Trophoblast cell (in vitro differentiated cells and primary cell): ENCODE measurements around the gene EVI5L.
A peak's percentile ranks its signal among the peaks of the same experiment; 100 is the strongest.

Experiments
- DNase-seq, 2 donors: peaks; one replicate each; pipeline ENCODE4 v3.0.0-alpha.2; 2016
- H2AFZ ChIP-seq: 2 replicates; pipeline ENCODE4 v1.6.1; 2013; ENCODE audit warnings: low read length, moderate library complexity, mild to moderate bottlenecking; ENCODE audit not compliant: insufficient read depth, poor library complexity
- H2AK5ac ChIP-seq: 2 replicates; pipeline ENCODE4 v1.6.1; 2013; ENCODE audit warnings: mild to moderate bottlenecking, low read length
- H2BK120ac ChIP-seq: 2 replicates; pipeline ENCODE4 v1.6.1; 2013; ENCODE audit warnings: low read length, mild to moderate bottlenecking, moderate library complexity; ENCODE audit not compliant: insufficient read depth, poor library complexity
- H2BK12ac ChIP-seq: 2 replicates; pipeline ENCODE4 v1.6.1; 2013; ENCODE audit warnings: mild to moderate bottlenecking, low read length, moderate library complexity
- H2BK5ac ChIP-seq: 2 replicates; pipeline ENCODE4 v1.6.1; 2013; ENCODE audit warnings: low read length, low read depth, moderate library complexity, mild to moderate bottlenecking; ENCODE audit not compliant: poor library complexity
- H3K14ac ChIP-seq: 2 replicates; pipeline ENCODE4 v1.6.1; 2013; ENCODE audit warnings: mild to moderate bottlenecking, low read length
- H3K18ac ChIP-seq: 2 replicates; pipeline ENCODE4 v1.6.1; 2013; ENCODE audit warnings: mild to moderate bottlenecking, low read length
- H3K23ac ChIP-seq: 2 replicates; pipeline ENCODE4 v1.6.1; 2013; ENCODE audit warnings: low read length
- H3K27ac ChIP-seq: 2 replicates; pipeline ENCODE4 v1.5.1; 2013; ENCODE audit warnings: low read depth, mild to moderate bottlenecking, inconsistent platforms, low read length, moderate library complexity
- H3K27me3 ChIP-seq: 2 replicates; pipeline ENCODE4 v1.6.1; 2013; ENCODE audit warnings: inconsistent platforms, mild to moderate bottlenecking, low read length, moderate library complexity; ENCODE audit not compliant: insufficient read depth
- H3K36me3 ChIP-seq, 2 experiments: 1 replicate in 1 of 2; 2 replicates in 1 of 2; pipeline ENCODE4 v1.6.1; 2013; ENCODE audit warnings: low read length in 2 of 2, mild to moderate bottlenecking in 2 of 2, moderate library complexity in 1 of 2; ENCODE audit not compliant: insufficient read depth in 2 of 2, control insufficient read depth in 1 of 2
- H3K4ac ChIP-seq: 2 replicates; pipeline ENCODE4 v1.6.1; 2013; ENCODE audit warnings: low read depth, mild to moderate bottlenecking, low read length, moderate library complexity
- H3K4me1 ChIP-seq, 2 experiments: 1 replicate in 1 of 2; 2 replicates in 1 of 2; pipeline ENCODE4 v1.6.1; 2013; ENCODE audit warnings: low read length in 2 of 2, mild to moderate bottlenecking in 2 of 2, moderate library complexity in 1 of 2; ENCODE audit not compliant: insufficient read depth in 2 of 2, control insufficient read depth in 1 of 2
- H3K4me2 ChIP-seq: 2 replicates; pipeline ENCODE4 v1.6.1; 2013; ENCODE audit warnings: inconsistent platforms, mild to moderate bottlenecking, low read length, moderate library complexity
- H3K4me3 ChIP-seq: 2 replicates; pipeline ENCODE4 v1.5.1; 2013; ENCODE audit warnings: mild to moderate bottlenecking, low read depth, low read length, inconsistent platforms
- H3K79me1 ChIP-seq: one replicate; pipeline ENCODE4 v1.6.1; 2013; ENCODE audit warnings: low read length
- H3K79me2 ChIP-seq: 2 replicates; pipeline ENCODE4 v1.6.1; 2013; ENCODE audit warnings: low read length, mild to moderate bottlenecking; ENCODE audit not compliant: control insufficient read depth, insufficient read depth, poor library complexity
- H3K9ac ChIP-seq: 2 replicates; pipeline ENCODE4 v1.6.1; 2013; ENCODE audit warnings: mild to moderate bottlenecking, low read length
- H3K9me3 ChIP-seq: 2 replicates; pipeline ENCODE4 v1.6.1; 2013; ENCODE audit warnings: low read depth, mild to moderate bottlenecking, control low read depth, inconsistent platforms, low read length; ENCODE audit not compliant: insufficient read depth
- H4K12ac ChIP-seq: 2 replicates; pipeline ENCODE4 v1.6.1; 2013; ENCODE audit warnings: low read depth, mild to moderate bottlenecking, low read length, moderate library complexity
- H4K8ac ChIP-seq: 2 replicates; pipeline ENCODE4 v1.6.1; 2013; ENCODE audit warnings: low read depth, mild to moderate bottlenecking, low read length, moderate library complexity
- H4K91ac ChIP-seq: one replicate; pipeline ENCODE4 v1.6.1; 2013; ENCODE audit warnings: low read depth, mild to moderate bottlenecking, low read length, moderate library complexity
- WGBS: extraction: QIAGEN DNeasy Blood & Tissue Kit; methylation state at CpG from one replicate; pipeline ENCODE4 v1.1.7; 2013; ENCODE audit warnings: missing lambda C conversion rate; ENCODE audit not compliant: insufficient read length, insufficient coverage; ENCODE audit errors: extremely low coverage; 5-methylcytosine and 5-hydroxymethylcytosine counted together

The EVI5L gene

GRCh38 chr19:7847664-7848063, 17.6 kb downstream of the EVI5L start:
- H2BK120ac ChIP-seq, result no peak overlapping the region
- H3K4me3 ChIP-seq, result no peak overlapping the region
- H3K36me3 ChIP-seq, result no peaks in the 10 kb centered on the region
- no peaks in the 10 kb centered on the region for H3K79me2 ChIP-seq
- no peaks in the 10 kb centered on the region for H3K4me1 ChIP-seq
- no peak overlapping the region for H2AK5ac ChIP-seq
- no peak overlapping the region for H3K4ac ChIP-seq
- no peaks in the 10 kb centered on the region for H3K79me1 ChIP-seq
- WGBS, result no CpG with 5 or more reads among the region's 23 CpGs
- H2AFZ ChIP-seq, result no peak overlapping the region
- H3K14ac ChIP-seq, result no peak overlapping the region
- H3K27me3 ChIP-seq, result no peaks in the 10 kb centered on the region
- H2BK5ac ChIP-seq, result no peak overlapping the region
- H3K4me2 ChIP-seq, result no peak overlapping the region
- H2BK12ac ChIP-seq, result no peak overlapping the region
- no peak overlapping the region for H4K91ac ChIP-seq
- H3K27ac ChIP-seq, result no peak overlapping the region
- H3K18ac ChIP-seq, result no peak overlapping the region
- H3K23ac ChIP-seq, result no peak overlapping the region
- DNase-seq, result no peak
- no peak overlapping the region for H4K8ac ChIP-seq
- no peak overlapping the region for H4K12ac ChIP-seq
- no peak overlapping the region for H3K9ac ChIP-seq
- peaks cover 6% of the 10 kb centered on the region for H3K9me3 ChIP-seq

DNA sequence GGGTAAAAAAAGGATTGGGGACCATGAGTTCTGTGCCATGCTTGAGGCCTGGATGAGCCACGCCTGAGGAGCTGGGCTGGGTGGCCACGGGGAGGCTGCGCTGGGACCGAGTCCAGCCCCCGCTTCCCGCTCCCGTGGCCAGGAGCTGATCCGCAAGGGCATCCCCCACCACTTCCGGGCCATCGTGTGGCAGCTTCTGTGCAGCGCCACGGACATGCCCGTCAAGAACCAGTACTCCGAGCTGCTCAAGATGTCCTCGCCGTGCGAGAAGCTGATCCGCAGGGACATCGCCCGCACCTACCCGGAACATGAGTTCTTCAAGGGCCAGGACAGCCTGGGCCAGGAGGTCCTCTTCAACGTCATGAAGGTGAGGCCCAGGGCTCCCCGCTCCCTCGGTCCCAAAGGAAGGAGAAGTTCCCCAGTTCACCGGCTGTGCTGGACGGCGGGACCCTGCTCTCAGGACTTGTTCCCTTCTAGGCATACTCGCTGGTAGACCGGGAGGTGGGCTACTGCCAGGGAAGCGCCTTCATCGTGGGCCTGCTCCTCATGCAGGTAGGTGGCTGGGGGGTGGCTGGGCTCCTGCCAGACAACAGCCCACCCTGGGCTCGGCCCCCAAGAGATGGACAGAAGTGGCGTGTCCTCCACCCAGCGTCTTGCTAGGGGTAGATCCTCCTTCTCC, 18.9 kb downstream of the EVI5L start:
- no peak overlapping the region for H3K9ac ChIP-seq
- H2AK5ac ChIP-seq, result no peak overlapping the region
- H4K8ac ChIP-seq, result no peak overlapping the region
- no peaks in the 10 kb centered on the region for H3K79me1 ChIP-seq
- no peak overlapping the region for H3K4ac ChIP-seq
- H3K27me3 ChIP-seq, result no peaks in the 10 kb centered on the region
- H3K4me2 ChIP-seq, result no peak overlapping the region
- H4K12ac ChIP-seq, result no peak overlapping the region
- H3K23ac ChIP-seq, result no peak overlapping the region
- no peak overlapping the region for H3K18ac ChIP-seq
- H2BK120ac ChIP-seq, result no peak overlapping the region
- H2BK12ac ChIP-seq, result no peak overlapping the region
- H4K91ac ChIP-seq, result no peak overlapping the region
- H3K14ac ChIP-seq, result no peak overlapping the region
- H3K9me3 ChIP-seq, result no peaks in the 10 kb centered on the region
- DNase-seq, result no peak
- peaks cover 0 to 3% of the 10 kb centered on the region in 2 experiments for H3K4me1 ChIP-seq
- H3K4me3 ChIP-seq, result no peak overlapping the region
- no peak overlapping the region for H2AFZ ChIP-seq
- WGBS, result no CpG with 5 or more reads among the region's 34 CpGs
- no peak overlapping the region for H2BK5ac ChIP-seq
- no peak overlapping the region for H3K27ac ChIP-seq
- no peaks in the 10 kb centered on the region for H3K36me3 ChIP-seq
- H3K79me2 ChIP-seq, result no peaks in the 10 kb centered on the region

- Histone ChIP-seq H2AFZ (no peak overlapping the region), H4K12ac (no peak overlapping the region), H3K23ac (no peak overlapping the region), H2AK5ac (no peak overlapping the region), H3K9me3 (no peaks in the 10 kb centered on the region), H3K4me1 (peaks cover 0 to 3% of the 10 kb centered on the region in 2 experiments), H4K8ac (no peak overlapping the region), H3K18ac (no peak overlapping the region), H3K4me2 (no peak overlapping the region), H2BK120ac (no peak overlapping the region), H3K27me3 (no peaks in the 10 kb centered on the region), H3K79me2 (no peaks in the 10 kb centered on the region), H3K4me3 (no peak overlapping the region), H3K79me1 (no peaks in the 10 kb centered on the region), H3K14ac (no peak overlapping the region), H3K9ac (no peak overlapping the region), H3K27ac (no peak overlapping the region), H3K36me3 (no peaks in the 10 kb centered on the region), H4K91ac (no peak overlapping the region), H3K4ac (no peak overlapping the region), H2BK5ac (no peak overlapping the region), H2BK12ac (no peak overlapping the region)
- no peak for DNase-seq
- no CpG with 5 or more reads among the region's 9 CpGs for WGBS
These were observed 19.6 kb downstream of the EVI5L start for GRCh38 chr19:7849631-7849999.

DNA sequence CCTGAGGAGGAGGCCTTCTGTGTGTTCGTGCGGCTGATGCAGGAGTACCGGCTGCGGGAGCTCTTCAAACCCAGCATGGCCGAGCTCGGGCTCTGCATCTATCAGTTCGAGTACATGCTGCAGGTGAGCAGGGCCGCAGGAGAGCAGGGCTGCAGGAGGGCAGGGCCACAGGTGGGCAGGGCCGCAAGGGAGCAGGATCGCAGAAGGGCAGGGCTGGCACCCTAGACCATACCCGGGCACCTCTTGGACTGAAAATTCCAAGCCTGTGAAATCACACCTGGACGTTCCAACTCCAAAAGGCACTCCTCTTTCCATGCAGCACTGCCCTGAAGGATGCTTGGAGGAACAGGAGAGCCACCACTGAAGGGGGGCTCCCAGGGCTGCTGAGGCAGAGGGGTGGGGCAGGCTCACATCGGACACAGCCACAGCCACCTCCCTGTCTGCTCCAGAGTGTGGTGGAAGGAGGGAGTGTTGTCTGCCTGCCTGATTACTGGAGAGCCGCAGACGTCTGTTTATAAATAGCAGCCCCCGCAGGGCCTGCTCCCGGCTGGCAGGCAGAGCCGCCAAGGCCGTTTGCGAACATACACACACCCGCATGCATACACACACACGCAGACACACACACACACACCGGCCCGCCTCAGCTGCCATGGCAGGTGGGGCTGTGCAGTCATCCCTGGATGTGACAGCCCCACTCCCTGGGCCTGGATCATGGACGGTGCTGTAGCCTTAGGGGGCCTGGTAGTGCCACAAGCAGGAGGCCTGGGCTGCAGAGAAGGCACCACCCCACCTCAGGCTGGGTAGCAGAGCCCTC, 20.2 kb downstream of the EVI5L start:
- Histone ChIP-seq H2BK12ac (no peak overlapping the region), H3K9ac (no peak overlapping the region), H3K14ac (no peak overlapping the region), H2AFZ (no peak overlapping the region), H2BK120ac (no peak overlapping the region), H3K23ac (no peak overlapping the region), H3K4me2 (no peak overlapping the region), H3K27ac (no peak overlapping the region), H3K4me1 (peaks cover 0 to 3% of the 10 kb centered on the region in 2 experiments), H3K79me1 (no peaks in the 10 kb centered on the region), H4K8ac (no peak overlapping the region), H3K79me2 (no peaks in the 10 kb centered on the region), H2BK5ac (no peak overlapping the region), H3K4me3 (no peak overlapping the region), H4K91ac (no peak overlapping the region), H3K27me3 (no peaks in the 10 kb centered on the region), H4K12ac (no peak overlapping the region), H3K36me3 (no peaks in the 10 kb centered on the region), H3K18ac (no peak overlapping the region), H3K4ac (no peak overlapping the region), H3K9me3 (no peaks in the 10 kb centered on the region), H2AK5ac (no peak overlapping the region)
- DNase-seq, result peak; percentile 50 to 70
- no CpG with 5 or more reads among the region's 25 CpGs for WGBS
